ENCODE measurements around the gene ZNF282. TPM values are rescaled to one million over a fixed set of nuclear protein-coding genes. Genes with fewer than 3 reads are reported as not detected.

Gene ZNF282
- total RNA-seq, 1 experiment from 2014 or later, result 39.0 TPM

DNA sequence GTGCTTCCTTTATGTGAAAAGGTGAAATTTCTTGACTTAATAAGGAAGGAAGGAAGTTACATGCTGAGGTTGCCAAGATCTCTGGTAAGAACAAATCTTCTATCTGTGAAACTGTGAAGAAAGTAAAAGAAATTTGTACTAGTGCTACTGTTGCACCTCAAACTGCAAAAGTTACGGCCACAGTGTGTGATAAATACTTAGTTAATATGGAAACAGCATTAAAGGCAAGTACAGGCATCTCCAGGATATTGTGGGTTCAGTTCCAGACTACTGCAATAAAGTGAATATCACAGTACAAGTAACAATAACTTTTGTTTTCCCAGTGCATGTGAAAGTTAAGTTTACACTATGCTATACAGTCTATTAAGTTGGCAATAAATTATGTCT is 22.8 kb upstream of the ZNF282 start:
- H3K9me3 Mint-ChIP-seq, result no peaks in the 10 kb centered on the region
- Histone ChIP-seq H3K79me1 (ENCODE audit: insufficient read depth, low read depth, low read length, poor library complexity, severe bottlenecking) (no peaks in the 10 kb centered on the region), H3K4me1 (ENCODE audit: insufficient read depth, low read length) (no peaks in the 10 kb centered on the region), H3K9me3 (ENCODE audit: control insufficient read depth, low read depth, low read length) (no peaks in the 10 kb centered on the region), H3K4me2 (ENCODE audit: insufficient read depth, insufficient read length, low read length) (no peak overlapping the region), H3K23ac (ENCODE audit: insufficient read length, low read depth, low read length) (no peak overlapping the region), H3K27ac (ENCODE audit: insufficient read length, low read depth, low read length) (no peak overlapping the region), H2BK120ac (ENCODE audit: low read depth, low read length, poor library complexity, severe bottlenecking) (no peak overlapping the region), H3T11ph (ENCODE audit: low read length) (no peak overlapping the region), H3K56ac (ENCODE audit: insufficient read length, low read depth, low read length) (no peak overlapping the region), H3K14ac (ENCODE audit: insufficient read depth, low read length) (no peak overlapping the region), H2AFZ (ENCODE audit: low read length) (no peak overlapping the region), H2AK5ac (ENCODE audit: insufficient read length, low read length) (no peak overlapping the region), H4K8ac (replicated peaks; ENCODE audit: insufficient read length, low read depth, low read length) (no peak overlapping the region), H2BK5ac (ENCODE audit: insufficient read length, low read length) (no peak overlapping the region), H4K5ac (ENCODE audit: insufficient read length, low read depth, low read length) (no peak overlapping the region), H4K91ac (ENCODE audit: insufficient read length, low read depth, low read length) (no peak overlapping the region), H2BK12ac (ENCODE audit: insufficient read length, low read depth, low read length) (no peak overlapping the region), H2BK15ac (ENCODE audit: low read depth, low read length) (no peak overlapping the region), H3K27me3 (ENCODE audit: insufficient read depth, low read length) (no peaks in the 10 kb centered on the region), H2BK20ac (ENCODE audit: low read depth, low read length, poor library complexity, severe bottlenecking) (no peak overlapping the region), H3K18ac (ENCODE audit: insufficient read length, low read depth, low read length) (no peak overlapping the region), H4K20me1 (ENCODE audit: control insufficient read depth, insufficient read depth, insufficient read length) (no peaks in the 10 kb centered on the region), H3K23me2 (ENCODE audit: insufficient read length, low read depth, low read length, poor library complexity, severe bottlenecking) (no peaks in the 10 kb centered on the region), H3K9ac (ENCODE audit: extremely low read depth, insufficient read length, low read length) (no peak overlapping the region), H3K79me2 (ENCODE audit: insufficient read depth, low read length) (no peaks in the 10 kb centered on the region), H3K4ac (ENCODE audit: low read depth, low read length) (no peak overlapping the region)
- no peaks in the 10 kb centered on the region for H3K27me3 Mint-ChIP-seq (ENCODE audit: low read depth)
- no CpG with 5 or more reads among the region's 1 CpG for WGBS (ENCODE audit: extremely low coverage, insufficient read length, low lambda C conversion rate)
- H3K4me1 Mint-ChIP-seq, result no peaks in the 10 kb centered on the region
- DNase-seq, result no peak
- TF ChIP-seq, protein P1, sequence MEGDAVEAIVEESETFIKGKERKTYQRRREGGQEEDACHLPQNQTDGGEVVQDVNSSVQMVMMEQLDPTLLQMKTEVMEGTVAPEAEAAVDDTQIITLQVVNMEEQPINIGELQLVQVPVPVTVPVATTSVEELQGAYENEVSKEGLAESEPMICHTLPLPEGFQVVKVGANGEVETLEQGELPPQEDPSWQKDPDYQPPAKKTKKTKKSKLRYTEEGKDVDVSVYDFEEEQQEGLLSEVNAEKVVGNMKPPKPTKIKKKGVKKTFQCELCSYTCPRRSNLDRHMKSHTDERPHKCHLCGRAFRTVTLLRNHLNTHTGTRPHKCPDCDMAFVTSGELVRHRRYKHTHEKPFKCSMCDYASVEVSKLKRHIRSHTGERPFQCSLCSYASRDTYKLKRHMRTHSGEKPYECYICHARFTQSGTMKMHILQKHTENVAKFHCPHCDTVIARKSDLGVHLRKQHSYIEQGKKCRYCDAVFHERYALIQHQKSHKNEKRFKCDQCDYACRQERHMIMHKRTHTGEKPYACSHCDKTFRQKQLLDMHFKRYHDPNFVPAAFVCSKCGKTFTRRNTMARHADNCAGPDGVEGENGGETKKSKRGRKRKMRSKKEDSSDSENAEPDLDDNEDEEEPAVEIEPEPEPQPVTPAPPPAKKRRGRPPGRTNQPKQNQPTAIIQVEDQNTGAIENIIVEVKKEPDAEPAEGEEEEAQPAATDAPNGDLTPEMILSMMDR (conservative IDR thresholded peaks at IDR 0.05), result no peak
- peak overlapping the region in 1 of 3 experiments; percentile 21; a peak in 1 of 7 replicates for H3K27ac Mint-ChIP-seq
- H3K36me3 Mint-ChIP-seq (ENCODE audit: insufficient read depth in 1 of 3, low read depth in 3 of 3), result peaks cover 54 to 95% (median 57%) of the 10 kb centered on the region in 3 experiments; a peak in 6 of 7 replicates
- no peak overlapping the region for H3K4me3 Mint-ChIP-seq

Data from H9 (cell line).